Transverse colon (tissue), 4 donors: ENCODE data around the gene ACTR1A. TPM values are rescaled to one million over a fixed set of nuclear protein-coding genes. Genes with fewer than 3 reads are reported as not detected.

Source experiments
- DNase-seq: peaks from one replicate; pipeline ENCODE4 v3.0.0-alpha.2; 2019
- H3K27ac ChIP-seq, 4 donors: fragments of 200-600 bp; sonication (generic); 2 replicates each; pipeline ENCODE4 v1.5.1; 2016 to 2018; ENCODE audit warnings: inconsistent platforms in 4 of 4
- H3K27me3 ChIP-seq: fragments of 200-600 bp; sonication (generic); 2 replicates; pipeline ENCODE4 v1.5.1; 2017; ENCODE audit warnings: inconsistent platforms
- H3K36me3 ChIP-seq, 4 donors: fragments of 200-600 bp; sonication (generic); 2 replicates each; pipeline ENCODE4 v1.5.1; 2017 to 2019; ENCODE audit warnings: inconsistent platforms in 4 of 4
- H3K4me1 ChIP-seq, 4 donors: fragments of 200-600 bp; sonication (generic); 2 replicates each; pipeline ENCODE4 v1.5.1; 2017 to 2020; ENCODE audit warnings: inconsistent platforms in 4 of 4
- H3K4me3 ChIP-seq, 4 donors: fragments of 200-600 bp; sonication (generic); 1 replicate in 1 of 4; 2 replicates in 3 of 4; pipeline versions ENCODE4 v1.5.1 to v1.6.1; 2017 to 2019; ENCODE audit warnings: inconsistent platforms in 4 of 4
- H3K9me3 ChIP-seq, 2 donors: fragments of 200-600 bp; sonication (generic); 2 replicates each; pipeline ENCODE4 v1.5.1; 2017 to 2019; ENCODE audit warnings: inconsistent platforms in 2 of 2
- CTCF ChIP-seq, 5 experiments: fragments of 200-600 bp in 3 of 5; fragments of 450-650 bp in 2 of 5; sonication (generic) in 3 of 5; IDR thresholded peaks; 1 replicate in 2 of 5; 2 replicates in 3 of 5; pipeline ENCODE4 v1.5.1; 2016 to 2017; ENCODE audit warnings: antibody characterized with exemption in 5 of 5, inconsistent platforms in 3 of 5, mild to moderate bottlenecking in 2 of 5, moderate library complexity in 1 of 5
- EP300 ChIP-seq: sonication (generic); formaldehyde crosslinking; IDR thresholded peaks from one replicate; pipeline ENCODE4 v1.6.1; 2017; ENCODE audit warnings: antibody characterized with exemption, low read depth
- POLR2A ChIP-seq: fragments of 450-650 bp; IDR thresholded peaks from one replicate; pipeline ENCODE4 v1.6.1; 2016; ENCODE audit warnings: antibody characterized with exemption, mild to moderate bottlenecking, moderate library complexity
- POLR2AphosphoS5 ChIP-seq, 3 donors: sonication (generic); formaldehyde crosslinking; IDR thresholded peaks; one replicate each; pipeline ENCODE4 v1.6.1; 2016; ENCODE audit warnings: antibody characterized with exemption in 3 of 3
- WGBS, 2 donors: methylation state at CpG; one replicate each; pipeline ENCODE4 v1.1.5; 2018; ENCODE audit warnings: low coverage in 1 of 2; 5-methylcytosine and 5-hydroxymethylcytosine counted together
- in situ Hi-C, 4 donors: fragments of 200-750 bp; cut with MboI; loops; one replicate each; pipeline versions ENCODE4 v1.15.0 to v1.15.1; 2017; ENCODE audit warnings: low sequenced_read_pairs in 3 of 4, low pct_ligation_motif_present in 1 of 4, low pct_unique_long_range_greater_than_20kb in 1 of 4
- intact Hi-C: fragments of 100-400 bp; cut with DNase I; formaldehyde crosslinking; loops from one replicate; pipeline ENCODE4 v1.15.1; 2023; ENCODE audit warnings: low total_unique reads
- total RNA-seq, 4 donors: library from RNA; depleted of rRNA; stranded (reverse); fragments of >200 nt; gene quantifications; one replicate each; pipeline ENCODE4 v1.1.0, GENCODE V29; 2016

Gene ACTR1A
- total RNA-seq, 4 donors from 2014 or later: 49.7 to 90.8 (median 79.4) TPM

GRCh38 chr10:102473445-102474331, 28.8 kb downstream of the ACTR1A start:
- no peak for DNase-seq
- no peaks in the 10 kb centered on the region for H3K27me3 ChIP-seq
- H3K4me1 ChIP-seq: no peaks in the 10 kb centered on the region
- H3K9me3 ChIP-seq: no peaks in the 10 kb centered on the region
- in situ Hi-C loops (no loop called here), intact Hi-C loops (no loop called here)
- H3K36me3 ChIP-seq: no peaks in the 10 kb centered on the region
- TF ChIP-seq EP300 (no peak), POLR2AphosphoS5 (IDR thresholded peaks at IDR 0.05) (peak in 1 of 3 donors; percentile 19), CTCF (IDR thresholded peaks at IDR 0.05) (no peak)
- WGBS, 2 donors: 79 to 90% methylated on average over 2 to 27 of the region's 27 CpGs
- no peak overlapping the region for H3K27ac ChIP-seq
- H3K4me3 ChIP-seq: no peak overlapping the region

- 91 to 93% methylated on average over 7 to 36 of the region's 36 CpGs for WGBS, 2 donors
- no peaks in the 10 kb centered on the region for H3K27me3 ChIP-seq
- H3K4me1 ChIP-seq: peaks cover 0 to 10% (median 0%) of the 10 kb centered on the region in 4 donors
- H3K4me3 ChIP-seq: no peak overlapping the region
- intact Hi-C loops (no loop called here), in situ Hi-C loops (no loop called here)
- DNase-seq: no peak
- no peak overlapping the region for H3K27ac ChIP-seq
- H3K36me3 ChIP-seq: no peaks in the 10 kb centered on the region
- no peaks in the 10 kb centered on the region for H3K9me3 ChIP-seq
- TF ChIP-seq CTCF (IDR thresholded peaks at IDR 0.05) (no peak), POLR2AphosphoS5 (IDR thresholded peaks at IDR 0.05) (no peak), POLR2A (no peak), EP300 (no peak)
Observed at GRCh38 chr10:102470579-102471546, 31.6 kb downstream of the ACTR1A start.

- 83 to 86% methylated on average over 2 to 9 of the region's 9 CpGs for WGBS, 2 donors
- H3K27ac ChIP-seq: peak overlapping the region; percentile 17 to 74 (median 62)
- peaks cover 0 to 11% (median under 1%) of the 10 kb centered on the region in 4 donors for H3K4me1 ChIP-seq
- no peaks in the 10 kb centered on the region for H3K9me3 ChIP-seq
- H3K4me3 ChIP-seq: no peak overlapping the region
- no peak for TF ChIP-seq POLR2AphosphoS5 (IDR thresholded peaks at IDR 0.05)
- TF ChIP-seq CTCF (IDR thresholded peaks at IDR 0.05): no peak
- no peak for TF ChIP-seq EP300
- TF ChIP-seq POLR2A: no peak
- no peak for DNase-seq
- H3K27me3 ChIP-seq: no peaks in the 10 kb centered on the region
- H3K36me3 ChIP-seq: no peaks in the 10 kb centered on the region
- intact Hi-C loops (no loop called here), in situ Hi-C loops (no loop called here)
Observed at GRCh38 chr10:102468683-102469082, 33.8 kb downstream of the ACTR1A start.

GRCh38 chr10:102467971-102468438, 34.5 kb downstream of the ACTR1A start:
- Histone ChIP-seq H3K36me3 (no peaks in the 10 kb centered on the region), H3K4me3 (peak overlapping the region in 2 of 4 donors; percentile 7 to 17), H3K27ac (peak overlapping the region; percentile 17 to 74 (median 62)), H3K27me3 (no peaks in the 10 kb centered on the region), H3K4me1 (peaks cover 0 to 18% (median 3%) of the 10 kb centered on the region in 4 donors), H3K9me3 (no peaks in the 10 kb centered on the region)
- TF ChIP-seq POLR2A (no peak), CTCF (IDR thresholded peaks at IDR 0.05) (no peak), POLR2AphosphoS5 (IDR thresholded peaks at IDR 0.05) (no peak)
- intact Hi-C loops: no loop called here
- in situ Hi-C loops: no loop called here
- DNase-seq: peak; percentile 68
- 18 to 41% methylated on average over 4 to 6 of the region's 6 CpGs for WGBS, 2 donors
